Nephron (organoid): ENCODE measurements around the gene ATP2A2.

Experiments
- H3K27ac Mint-ChIP-seq, 3 experiments: 2 replicates each; pipeline ENCODE4 v1.8.0; 2020; ENCODE audit warnings: mixed read lengths in 3 of 3, mild to moderate bottlenecking in 2 of 3, moderate library complexity in 1 of 3
- H3K27me3 Mint-ChIP-seq: 2 replicates; pipeline ENCODE4 v1.8.0; 2021; ENCODE audit warnings: low read depth, mild to moderate bottlenecking, moderate library complexity, mixed read lengths
- H3K36me3 Mint-ChIP-seq: 2 replicates; pipeline ENCODE4 v1.8.0; 2020; ENCODE audit warnings: low read depth, mixed read lengths
- H3K4me1 Mint-ChIP-seq: 2 replicates; pipeline ENCODE4 v1.8.0; 2020; ENCODE audit warnings: mixed read lengths
- H3K4me3 Mint-ChIP-seq, 3 experiments: 2 replicates each; pipeline ENCODE4 v1.8.0; 2020; ENCODE audit warnings: mild to moderate bottlenecking in 3 of 3, mixed read lengths in 3 of 3, moderate library complexity in 2 of 3
- H3K9me3 Mint-ChIP-seq: 2 replicates; pipeline ENCODE4 v1.8.0; 2020; ENCODE audit warnings: mixed read lengths
- CTCF ChIP-seq, 3 experiments: fragments of 200-600 bp; sonication (generic); IDR thresholded peaks; one replicate each; pipeline ENCODE4 v1.5.0; 2021; ENCODE audit warnings: antibody characterized with exemption in 3 of 3; ENCODE audit not compliant: unreplicated experiment in 3 of 3

Gene ATP2A2

GRCh38 chr12:110247340-110248095 is 33.5 kb upstream of the ATP2A2 start:
- peaks cover 8% of the 10 kb centered on the region for H3K27me3 Mint-ChIP-seq
- TF ChIP-seq CTCF (IDR thresholded peaks at IDR 0.05; ENCODE audit: unreplicated experiment in 3 of 3) = no peak
- peaks cover 57% of the 10 kb centered on the region for H3K4me1 Mint-ChIP-seq
- H3K4me3 Mint-ChIP-seq = peak overlapping the region in 1 of 3 experiments; percentile 54
- peak overlapping the region; percentile 98 to 99 (median 99) for H3K27ac Mint-ChIP-seq
- peaks cover 29% of the 10 kb centered on the region for H3K36me3 Mint-ChIP-seq
- H3K9me3 Mint-ChIP-seq = peaks cover 3% of the 10 kb centered on the region

GRCh38 chr12:110248096-110248447 is 33.0 kb upstream of the ATP2A2 start:
- peaks cover 62% of the 10 kb centered on the region for H3K4me1 Mint-ChIP-seq
- H3K36me3 Mint-ChIP-seq = peaks cover 27% of the 10 kb centered on the region
- peak overlapping the region; percentile 98 to 99 (median 99) for H3K27ac Mint-ChIP-seq
- H3K9me3 Mint-ChIP-seq = peaks cover 3% of the 10 kb centered on the region
- peak overlapping the region in 1 of 3 experiments; percentile 54 for H3K4me3 Mint-ChIP-seq
- no peak for TF ChIP-seq CTCF (IDR thresholded peaks at IDR 0.05; ENCODE audit: unreplicated experiment in 3 of 3)
- H3K27me3 Mint-ChIP-seq = peaks cover 12% of the 10 kb centered on the region

GRCh38 chr12:110249105-110249504 is 31.9 kb upstream of the ATP2A2 start:
- Mint-ChIP-seq H3K27me3 (peaks cover 17% of the 10 kb centered on the region), H3K4me1 (peaks cover 66% of the 10 kb centered on the region), H3K27ac (peak overlapping the region; percentile 98 to 99 (median 99)), H3K4me3 (peak overlapping the region in 1 of 3 experiments; percentile 47), H3K9me3 (peaks cover 3% of the 10 kb centered on the region), H3K36me3 (peaks cover 20% of the 10 kb centered on the region)
- TF ChIP-seq CTCF (IDR thresholded peaks at IDR 0.05; ENCODE audit: unreplicated experiment in 3 of 3) = no peak

GRCh38 chr12:110249716-110250225 is 31.3 kb upstream of the ATP2A2 start:
- Mint-ChIP-seq H3K36me3 (peaks cover 14% of the 10 kb centered on the region), H3K4me1 (peaks cover 60% of the 10 kb centered on the region), H3K27me3 (peaks cover 17% of the 10 kb centered on the region), H3K4me3 (peak overlapping the region; percentile 21 to 66 (median 50)), H3K9me3 (peaks cover 3% of the 10 kb centered on the region), H3K27ac (peak overlapping the region; percentile 98 to 99 (median 99))
- no peak for TF ChIP-seq CTCF (IDR thresholded peaks at IDR 0.05; ENCODE audit: unreplicated experiment in 3 of 3)

GRCh38 chr12:110251381-110251780 is 29.7 kb upstream of the ATP2A2 start:
- Mint-ChIP-seq H3K36me3 (peaks cover 2% of the 10 kb centered on the region), H3K4me3 (no peak overlapping the region), H3K27me3 (peaks cover 17% of the 10 kb centered on the region), H3K27ac (peak overlapping the region in 1 of 3 experiments; percentile 41), H3K4me1 (peaks cover 53% of the 10 kb centered on the region), H3K9me3 (peaks cover 2% of the 10 kb centered on the region)
- no peak for TF ChIP-seq CTCF (IDR thresholded peaks at IDR 0.05; ENCODE audit: unreplicated experiment in 3 of 3)
